GM12872 (cell line): Measurements from ENCODE around the gene TRAPPC10.

Source experiments
- TF ChIP-seq, protein P1 (sequence below): IDR thresholded peaks from 3 replicates; pipeline ENCODE4 v1.5.1; 2011; ENCODE audit warnings: low read depth, mild to moderate bottlenecking, low read length, moderate library complexity; ENCODE audit not compliant: insufficient read depth

The TRAPPC10 gene

GRCh38 chr21:43997766-43998742 lies 14.1 kb upstream of the TRAPPC10 start:
- TF ChIP-seq, protein P1, sequence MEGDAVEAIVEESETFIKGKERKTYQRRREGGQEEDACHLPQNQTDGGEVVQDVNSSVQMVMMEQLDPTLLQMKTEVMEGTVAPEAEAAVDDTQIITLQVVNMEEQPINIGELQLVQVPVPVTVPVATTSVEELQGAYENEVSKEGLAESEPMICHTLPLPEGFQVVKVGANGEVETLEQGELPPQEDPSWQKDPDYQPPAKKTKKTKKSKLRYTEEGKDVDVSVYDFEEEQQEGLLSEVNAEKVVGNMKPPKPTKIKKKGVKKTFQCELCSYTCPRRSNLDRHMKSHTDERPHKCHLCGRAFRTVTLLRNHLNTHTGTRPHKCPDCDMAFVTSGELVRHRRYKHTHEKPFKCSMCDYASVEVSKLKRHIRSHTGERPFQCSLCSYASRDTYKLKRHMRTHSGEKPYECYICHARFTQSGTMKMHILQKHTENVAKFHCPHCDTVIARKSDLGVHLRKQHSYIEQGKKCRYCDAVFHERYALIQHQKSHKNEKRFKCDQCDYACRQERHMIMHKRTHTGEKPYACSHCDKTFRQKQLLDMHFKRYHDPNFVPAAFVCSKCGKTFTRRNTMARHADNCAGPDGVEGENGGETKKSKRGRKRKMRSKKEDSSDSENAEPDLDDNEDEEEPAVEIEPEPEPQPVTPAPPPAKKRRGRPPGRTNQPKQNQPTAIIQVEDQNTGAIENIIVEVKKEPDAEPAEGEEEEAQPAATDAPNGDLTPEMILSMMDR, result no peak

DNA sequence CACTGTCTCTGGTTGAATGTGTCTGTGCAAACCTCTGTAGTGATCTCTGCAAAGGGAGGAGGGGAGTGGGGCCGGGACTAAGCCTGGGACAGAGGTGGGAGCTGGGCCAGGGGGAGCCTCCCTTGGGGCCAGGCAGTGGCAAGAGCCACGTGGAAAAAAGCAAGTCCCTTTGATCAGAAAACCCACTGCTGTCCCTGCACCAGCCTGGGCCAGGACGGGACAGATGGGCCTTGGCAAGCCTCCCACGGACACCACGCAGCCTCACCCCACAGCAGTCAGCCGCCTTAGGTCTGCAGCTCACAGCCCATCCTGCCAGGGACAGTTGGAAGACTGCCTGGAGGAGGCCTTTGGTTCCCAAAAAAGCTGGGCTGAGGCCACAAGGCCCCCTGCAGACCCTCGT lies 11.7 kb upstream of the TRAPPC10 start:
- TF ChIP-seq, protein P1, result no peak

DNA sequence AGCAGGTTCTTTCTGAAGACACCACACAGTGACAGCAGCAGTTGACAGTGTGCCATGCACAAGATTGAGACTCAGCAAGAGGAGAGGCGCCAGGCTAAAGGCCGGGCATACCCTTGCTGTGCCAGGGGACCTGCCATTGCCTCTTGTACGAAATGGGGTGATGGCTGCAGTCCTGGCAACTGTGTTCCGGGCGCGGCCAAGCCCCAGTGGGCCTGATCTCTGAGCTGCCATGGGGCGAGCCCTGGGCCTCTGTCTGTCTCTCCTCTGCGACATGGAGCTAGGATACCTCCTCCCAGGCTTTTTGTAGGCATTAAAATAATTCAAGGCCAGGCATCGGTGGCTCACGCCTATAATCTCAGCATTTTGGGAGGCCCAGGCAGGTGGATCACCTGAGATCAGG lies 9.6 kb upstream of the TRAPPC10 start:
- TF ChIP-seq, protein P1, result no peak

GRCh38 chr21:44003307-44003966 lies 8.7 kb upstream of the TRAPPC10 start:
- TF ChIP-seq, protein P1, result no peak

DNA sequence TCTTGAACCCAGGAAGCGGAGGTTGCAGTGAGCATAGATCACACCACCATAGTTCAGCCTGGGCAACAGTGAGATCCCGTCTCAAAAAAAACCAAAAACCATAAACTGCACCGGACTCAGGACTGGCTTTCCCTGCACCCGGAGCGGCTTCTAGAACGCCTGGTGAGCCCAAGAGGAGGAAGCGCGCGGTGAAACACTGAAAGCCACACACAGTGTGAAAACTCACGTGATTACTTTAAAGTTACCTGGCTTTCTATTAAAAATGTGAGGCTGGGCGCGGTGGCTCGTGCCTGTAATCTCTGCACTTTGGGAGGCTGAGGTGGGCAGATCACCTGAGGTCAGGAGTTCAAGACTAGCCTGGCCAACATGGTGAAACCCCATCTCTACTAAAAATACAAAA lies 7.0 kb upstream of the TRAPPC10 start:
- TF ChIP-seq, protein P1, result no peak

DNA sequence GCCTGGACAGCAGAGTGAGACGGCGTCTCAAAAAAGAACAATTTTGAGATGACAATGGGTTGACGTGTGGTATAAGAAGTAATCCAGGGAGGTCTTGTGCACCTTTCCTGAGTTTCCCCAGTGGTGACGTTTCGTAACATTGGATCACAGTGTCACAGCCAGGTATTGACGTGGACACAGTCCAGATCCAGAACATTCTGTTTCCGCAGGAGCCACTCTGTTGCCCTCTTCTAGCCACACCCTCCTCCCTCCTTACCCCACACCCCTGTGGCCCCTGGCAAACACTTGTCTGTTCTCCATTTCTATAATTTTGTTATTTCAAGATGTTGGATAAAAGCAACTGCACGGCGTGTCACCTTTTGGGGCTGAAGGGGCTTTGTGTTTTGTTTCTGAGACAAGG lies 6.5 kb upstream of the TRAPPC10 start:
- TF ChIP-seq, protein P1, result no peak

DNA sequence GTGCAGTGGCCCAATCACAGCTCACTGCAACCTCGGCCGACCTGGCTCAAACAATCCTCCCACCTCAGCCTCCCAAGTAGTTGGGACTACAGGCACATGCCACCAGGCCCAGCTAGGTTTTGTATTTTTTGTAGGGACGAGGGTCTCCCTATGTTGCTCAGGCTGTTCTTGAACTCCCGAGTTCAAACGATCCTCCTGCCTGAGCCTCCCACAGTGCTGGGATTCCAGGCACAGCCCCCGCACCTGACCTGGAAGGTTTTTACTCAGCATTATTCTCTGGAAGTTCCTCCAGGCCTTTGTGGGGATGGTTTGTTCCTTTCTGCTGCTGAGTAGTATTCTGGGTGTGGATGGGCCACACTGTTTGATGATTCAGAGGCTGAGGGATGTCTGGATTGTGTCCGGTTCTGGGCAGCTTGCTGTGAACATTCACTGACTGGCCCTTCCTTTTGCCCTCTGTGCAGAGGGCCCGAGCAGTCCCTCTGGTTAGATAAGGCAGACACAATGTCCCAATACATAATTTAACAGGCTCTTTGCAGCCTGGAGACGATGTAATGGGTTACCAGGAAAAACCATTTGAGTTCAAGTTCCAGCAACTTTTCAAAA lies 6.0 kb upstream of the TRAPPC10 start:
- TF ChIP-seq, protein P1, result no peak
